ENCODE data around the gene NUTM2D.
"Not testable (repeated sequence)": the region's sequence is repeated elsewhere in the genome, so short reads cannot be mapped to it uniquely, and the experiment has no call there.

- not testable (repeated sequence) for TF ChIP-seq POLR2A (IDR thresholded peaks at IDR 0.05; ENCODE audit: low read depth, low read length); EZH2 (IDR thresholded peaks at IDR 0.05; ENCODE audit: borderline replicate concordance, low read depth, low read length, severe bottlenecking); MYC (IDR thresholded peaks at IDR 0.05; ENCODE audit: low read depth, low read length); CTCF (IDR thresholded peaks at IDR 0.05; ENCODE audit: extremely low read depth in 1 of 2, insufficient read depth in 1 of 2, low read depth in 1 of 2, low read length in 2 of 2); JUN (IDR thresholded peaks at IDR 0.05; ENCODE audit: borderline replicate concordance, insufficient read depth, insufficient read length, low read depth); MAX (IDR thresholded peaks at IDR 0.05; ENCODE audit: insufficient read depth, insufficient read length); FOS (IDR thresholded peaks at IDR 0.05; ENCODE audit: borderline replicate concordance, insufficient read depth, low read length); POLR2AphosphoS5 (IDR thresholded peaks at IDR 0.05; ENCODE audit: insufficient read depth, low read depth, low read length); GATA2 (IDR thresholded peaks at IDR 0.05; ENCODE audit: insufficient read depth, insufficient read length, low read depth, low read length)
These were observed 26.7 kb downstream of the NUTM2D start for GRCh38 chr10:87384283-87384682.

All from endothelial cell of umbilical vein (primary cell).